Osteoblast (primary cell): ENCODE results near the gene VPS4A. TPM values are rescaled to one million over a fixed set of nuclear protein-coding genes. Genes with fewer than 3 reads are reported as not detected.

Experiments
- DNase-seq: peaks from one replicate; pipeline ENCODE4 v3.0.0; 2011; ENCODE audit warnings: low spot score, mixed read lengths; ENCODE audit not compliant: insufficient read length; ENCODE audit errors: missing footprints
- H2AFZ ChIP-seq: 2 replicates; pipeline ENCODE4 v1.6.0; 2011; ENCODE audit warnings: mild to moderate bottlenecking, low read length
- H3K27ac ChIP-seq: 2 replicates; pipeline ENCODE4 v1.5.1; 2011; ENCODE audit warnings: mild to moderate bottlenecking, low read depth, low read length, moderate library complexity
- H3K27me3 ChIP-seq: 2 replicates; pipeline ENCODE4 v1.6.0; 2012; ENCODE audit warnings: mild to moderate bottlenecking, control low read depth, inconsistent platforms, low read length, moderate library complexity; ENCODE audit not compliant: insufficient read depth
- H3K36me3 ChIP-seq: 2 replicates; pipeline ENCODE4 v1.5.1; 2011; ENCODE audit warnings: mild to moderate bottlenecking, low read length, control low read depth, moderate library complexity; ENCODE audit not compliant: insufficient read depth
- H3K4me1 ChIP-seq: 2 replicates; pipeline ENCODE4 v1.5.1; 2011; ENCODE audit warnings: mild to moderate bottlenecking, low read length, control low read depth, moderate library complexity; ENCODE audit not compliant: insufficient read depth
- H3K4me2 ChIP-seq: 2 replicates; pipeline ENCODE4 v1.6.0; 2011; ENCODE audit warnings: mild to moderate bottlenecking, low read length; ENCODE audit not compliant: insufficient read depth
- H3K4me3 ChIP-seq: fragments of 200-600 bp; sonication (generic); 3 replicates; pipeline ENCODE4 v1.5.1; 2012; ENCODE audit warnings: mild to moderate bottlenecking, low read length, inconsistent platforms; ENCODE audit not compliant: insufficient read depth
- H3K79me2 ChIP-seq: 2 replicates; pipeline ENCODE4 v1.6.0; 2012; ENCODE audit warnings: mild to moderate bottlenecking, low read length, control low read depth, inconsistent platforms; ENCODE audit not compliant: insufficient read depth
- H3K9me3 ChIP-seq: 2 replicates; pipeline ENCODE4 v1.5.1; 2011; ENCODE audit warnings: low read depth, low read length, control low read depth
- H4K20me1 ChIP-seq: 2 replicates; pipeline ENCODE4 v1.6.0; 2012; ENCODE audit warnings: mild to moderate bottlenecking, low read length, control low read depth; ENCODE audit not compliant: insufficient read depth
- total RNA-seq: library from RNA; depleted of rRNA; stranded (reverse); fragments of >200 nt; gene quantifications from 2 replicates; pipeline ENCODE4 v1.2.3, GENCODE V29; 2012
- TF ChIP-seq, protein P1 (sequence below): IDR thresholded peaks from 2 replicates; pipeline ENCODE4 v1.5.1; 2011; ENCODE audit warnings: mild to moderate bottlenecking, low read depth, low read length, moderate library complexity; ENCODE audit errors: extremely low read depth

The VPS4A gene
- total RNA-seq, 1 donor: 32.6 TPM

DNA sequence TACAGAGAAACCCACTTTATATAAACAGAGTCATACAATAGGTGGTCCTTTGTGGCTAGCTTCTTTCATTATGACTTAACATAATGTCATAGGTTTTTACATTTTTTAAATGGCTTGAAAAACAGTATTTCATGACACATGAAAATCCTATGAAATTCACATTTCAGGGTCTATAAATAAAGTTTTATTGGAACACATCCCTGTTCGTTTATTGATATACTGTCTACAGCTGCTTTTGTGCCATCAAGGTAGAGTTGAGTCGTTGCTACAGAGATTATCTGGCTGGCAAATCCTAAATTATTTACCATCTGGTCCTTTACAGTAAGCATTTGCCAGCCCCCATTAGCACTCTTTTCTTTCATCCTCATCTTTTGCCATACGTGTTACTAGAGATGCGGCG, 2.3 kb downstream of the VPS4A start:
- no peak overlapping the region for H3K4me2 ChIP-seq
- H3K9me3 ChIP-seq: no peaks in the 10 kb centered on the region
- H2AFZ ChIP-seq: no peak overlapping the region
- peaks cover 6% of the 10 kb centered on the region for H3K4me1 ChIP-seq
- peaks cover 23% of the 10 kb centered on the region for H4K20me1 ChIP-seq
- peaks cover 44% of the 10 kb centered on the region for H3K36me3 ChIP-seq
- no peak for DNase-seq
- no peak overlapping the region for H3K4me3 ChIP-seq
- TF ChIP-seq, protein P1, sequence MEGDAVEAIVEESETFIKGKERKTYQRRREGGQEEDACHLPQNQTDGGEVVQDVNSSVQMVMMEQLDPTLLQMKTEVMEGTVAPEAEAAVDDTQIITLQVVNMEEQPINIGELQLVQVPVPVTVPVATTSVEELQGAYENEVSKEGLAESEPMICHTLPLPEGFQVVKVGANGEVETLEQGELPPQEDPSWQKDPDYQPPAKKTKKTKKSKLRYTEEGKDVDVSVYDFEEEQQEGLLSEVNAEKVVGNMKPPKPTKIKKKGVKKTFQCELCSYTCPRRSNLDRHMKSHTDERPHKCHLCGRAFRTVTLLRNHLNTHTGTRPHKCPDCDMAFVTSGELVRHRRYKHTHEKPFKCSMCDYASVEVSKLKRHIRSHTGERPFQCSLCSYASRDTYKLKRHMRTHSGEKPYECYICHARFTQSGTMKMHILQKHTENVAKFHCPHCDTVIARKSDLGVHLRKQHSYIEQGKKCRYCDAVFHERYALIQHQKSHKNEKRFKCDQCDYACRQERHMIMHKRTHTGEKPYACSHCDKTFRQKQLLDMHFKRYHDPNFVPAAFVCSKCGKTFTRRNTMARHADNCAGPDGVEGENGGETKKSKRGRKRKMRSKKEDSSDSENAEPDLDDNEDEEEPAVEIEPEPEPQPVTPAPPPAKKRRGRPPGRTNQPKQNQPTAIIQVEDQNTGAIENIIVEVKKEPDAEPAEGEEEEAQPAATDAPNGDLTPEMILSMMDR: no peak
- H3K27ac ChIP-seq: no peak overlapping the region
- H3K79me2 ChIP-seq: peaks cover 59% of the 10 kb centered on the region
- H3K27me3 ChIP-seq: no peaks in the 10 kb centered on the region

DNA sequence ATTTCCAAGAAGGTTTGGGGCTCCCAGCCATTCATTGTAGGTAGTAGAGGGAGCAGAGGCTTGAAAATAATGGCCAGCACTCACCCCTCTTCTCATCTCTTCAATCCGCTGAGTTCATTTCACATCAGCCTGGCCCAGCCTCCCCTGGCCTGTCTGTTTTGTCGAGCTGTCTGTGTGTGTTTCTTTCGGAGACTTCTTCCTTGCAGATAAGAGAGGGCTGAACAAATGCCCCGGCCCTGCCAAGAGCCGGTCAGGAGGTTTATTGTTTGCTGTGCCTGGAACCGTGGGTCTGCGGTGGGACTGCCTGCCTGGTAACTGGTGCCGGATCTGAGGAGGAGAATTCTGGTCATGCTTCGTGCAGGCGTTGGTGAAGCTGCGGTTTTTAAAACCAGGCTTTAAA, 3.4 kb downstream of the VPS4A start:
- Histone ChIP-seq H3K4me3 (no peak overlapping the region), H3K4me2 (no peak overlapping the region), H3K9me3 (no peaks in the 10 kb centered on the region), H4K20me1 (peaks cover 23% of the 10 kb centered on the region), H3K27me3 (no peaks in the 10 kb centered on the region), H3K27ac (no peak overlapping the region), H3K4me1 (peaks cover 6% of the 10 kb centered on the region), H3K79me2 (peaks cover 69% of the 10 kb centered on the region), H3K36me3 (peaks cover 55% of the 10 kb centered on the region), H2AFZ (no peak overlapping the region)
- TF ChIP-seq, protein P1: no peak
- no peak for DNase-seq

DNA sequence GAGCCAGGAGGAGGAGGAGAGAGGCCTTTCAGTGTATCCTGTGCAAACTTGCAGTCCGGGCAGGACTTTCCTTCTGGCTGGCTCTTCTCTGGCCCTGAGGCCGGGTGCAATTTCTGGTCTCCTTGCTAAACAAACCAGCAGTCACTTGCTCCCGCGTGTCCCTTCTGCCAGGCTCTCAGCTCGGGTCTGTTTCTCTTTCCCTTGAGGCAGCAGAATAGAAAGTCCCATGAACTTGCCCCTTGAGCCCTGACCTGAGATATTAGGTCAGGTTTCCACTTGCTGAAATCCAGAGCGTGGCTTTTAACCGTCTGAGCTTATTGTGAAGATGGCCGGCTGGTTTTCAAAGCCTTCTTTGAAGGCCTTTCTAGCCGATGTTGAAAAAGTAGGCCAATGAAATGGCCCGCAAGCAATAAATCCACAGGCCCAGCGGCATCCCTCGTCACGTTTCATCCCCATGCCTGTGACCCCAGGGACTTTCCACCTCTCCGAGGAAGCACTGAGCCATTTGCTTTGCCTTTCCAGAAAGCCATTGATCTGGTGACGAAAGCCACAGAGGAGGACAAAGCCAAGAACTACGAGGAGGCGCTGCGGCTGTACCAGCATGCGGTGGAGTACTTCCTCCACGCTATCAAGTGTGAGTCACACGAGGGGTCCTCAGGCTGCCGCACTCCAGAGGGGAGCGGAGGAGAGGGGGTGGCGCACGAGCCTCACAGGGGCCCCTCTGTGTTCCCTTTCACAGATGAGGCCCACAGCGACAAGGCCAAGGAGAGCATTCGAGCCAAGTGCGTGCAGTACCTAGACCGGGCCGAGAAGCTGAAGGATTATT, 4.5 kb downstream of the VPS4A start:
- Histone ChIP-seq H3K36me3 (peaks cover 66% of the 10 kb centered on the region), H2AFZ (no peak overlapping the region), H4K20me1 (peaks cover 24% of the 10 kb centered on the region), H3K27ac (no peak overlapping the region), H3K9me3 (no peaks in the 10 kb centered on the region), H3K79me2 (peaks cover 81% of the 10 kb centered on the region), H3K4me3 (no peak overlapping the region), H3K4me1 (peaks cover 6% of the 10 kb centered on the region), H3K27me3 (no peaks in the 10 kb centered on the region), H3K4me2 (no peak overlapping the region)
- TF ChIP-seq, protein P1: no peak
- no peak for DNase-seq

DNA sequence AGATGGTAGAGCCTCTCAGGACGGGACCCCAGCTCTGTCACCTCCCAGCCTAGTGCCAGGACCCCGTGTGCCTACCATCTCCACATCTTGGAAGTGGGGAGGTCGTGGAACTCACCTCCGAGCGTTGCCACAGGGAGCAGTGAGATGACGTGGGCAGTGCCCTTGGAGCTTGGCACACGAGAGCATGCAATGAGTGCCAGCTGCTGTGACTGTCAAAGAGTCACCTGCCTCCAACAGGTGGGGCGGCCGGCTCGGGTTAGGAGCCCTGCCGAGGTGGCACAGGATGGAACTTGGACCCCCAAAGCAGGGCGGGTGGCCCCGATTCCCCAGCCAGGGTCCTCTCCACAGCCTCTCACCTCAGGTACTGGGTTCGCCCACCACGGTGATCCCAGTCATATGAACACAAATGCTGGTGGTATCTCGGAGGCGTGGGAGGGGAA, 5.5 kb downstream of the VPS4A start:
- Histone ChIP-seq H3K27me3 (no peaks in the 10 kb centered on the region), H3K36me3 (peaks cover 75% of the 10 kb centered on the region), H3K4me2 (no peak overlapping the region), H2AFZ (no peak overlapping the region), H3K4me1 (peaks cover 6% of the 10 kb centered on the region), H3K27ac (no peak overlapping the region), H3K79me2 (peaks cover 85% of the 10 kb centered on the region), H4K20me1 (peaks cover 28% of the 10 kb centered on the region), H3K4me3 (no peak overlapping the region), H3K9me3 (no peaks in the 10 kb centered on the region)
- no peak for DNase-seq
- TF ChIP-seq, protein P1: no peak
